Stimulated activated CD8-positive, alpha-beta memory T cell treated with anti-CD3 and anti-CD28 coated beads, Interleukin-15, amount 100 ng/mL, for 4 hours (primary cell): ENCODE measurements around the gene THAP4.

Source experiments
- DNase-seq, 2 donors: peaks; one replicate each; pipeline ENCODE4 v3.0.0-alpha.2; 2020; ENCODE audit warnings: low read depth in 2 of 2

Gene THAP4

DNA sequence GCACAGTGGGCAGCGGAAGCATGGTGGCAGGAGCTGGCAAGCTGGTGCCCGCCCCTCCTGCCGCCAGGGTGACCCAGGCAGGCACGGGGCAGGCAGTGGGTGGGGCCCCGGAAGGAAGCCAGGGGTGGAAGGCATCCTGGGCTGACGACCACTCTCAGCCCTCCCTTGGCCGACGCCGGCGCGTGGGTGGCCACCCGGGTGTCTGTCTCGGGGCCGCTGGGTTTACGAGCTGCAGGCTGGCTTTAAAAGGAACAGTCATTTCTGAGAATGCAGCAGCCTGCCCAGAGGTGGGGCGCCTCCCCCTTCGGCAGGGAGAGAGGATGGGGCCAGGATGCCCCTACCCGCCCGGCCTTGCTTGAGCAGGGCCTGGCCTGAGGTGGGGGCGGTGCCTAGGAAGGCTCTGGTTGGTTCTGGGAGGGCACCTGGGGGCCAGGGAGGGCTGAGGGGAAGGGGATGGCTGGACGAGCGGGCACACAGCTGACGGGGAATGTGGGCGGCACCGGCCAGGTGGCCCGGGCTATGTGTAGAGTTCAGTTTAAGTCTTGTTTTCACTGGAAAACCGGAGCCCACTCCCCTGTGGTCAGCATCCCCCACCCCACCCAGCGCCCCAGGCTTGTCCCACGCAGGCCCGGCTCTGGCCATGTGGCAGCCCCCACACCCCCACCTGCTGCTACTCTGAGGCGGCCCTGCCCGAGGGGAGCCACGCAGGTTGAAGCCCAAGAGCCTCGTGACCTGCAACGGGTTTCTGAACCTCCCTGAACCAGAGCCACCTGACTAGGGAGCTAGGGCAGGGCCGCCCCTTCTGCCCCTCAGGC is 72.2 kb downstream of the THAP4 start:
- DNase-seq: no peak

DNA sequence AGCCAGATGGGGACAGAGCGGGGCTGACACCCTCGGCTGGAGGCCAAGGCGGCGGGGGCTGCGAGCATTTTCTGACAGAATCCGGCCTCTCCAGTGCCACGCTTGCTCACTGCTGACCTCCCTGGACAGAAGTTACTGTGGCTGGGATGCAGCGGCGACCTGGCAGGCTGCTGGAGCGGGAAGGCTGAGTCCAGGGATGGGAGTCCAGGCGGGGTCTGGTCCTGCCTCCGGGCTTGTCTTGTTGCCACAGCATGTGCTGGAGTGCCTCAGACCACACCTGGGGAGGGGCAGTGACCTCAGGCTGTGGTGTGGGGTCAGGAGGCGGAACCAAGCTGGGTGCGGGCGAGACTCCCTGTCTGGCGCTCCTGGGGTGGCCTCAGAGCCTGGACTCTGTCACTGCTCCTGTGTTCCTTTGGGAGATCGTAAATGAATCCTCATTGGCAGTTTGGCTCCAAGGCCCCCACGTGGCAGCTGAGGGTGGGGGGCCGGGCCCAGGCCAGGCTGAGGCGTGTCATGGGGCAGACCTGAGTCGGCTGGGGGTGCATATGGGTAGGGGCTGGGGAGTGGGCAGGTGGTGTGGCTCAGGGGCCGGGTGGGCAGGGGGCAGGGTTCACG is 72.9 kb downstream of the THAP4 start:
- no peak for DNase-seq

DNA sequence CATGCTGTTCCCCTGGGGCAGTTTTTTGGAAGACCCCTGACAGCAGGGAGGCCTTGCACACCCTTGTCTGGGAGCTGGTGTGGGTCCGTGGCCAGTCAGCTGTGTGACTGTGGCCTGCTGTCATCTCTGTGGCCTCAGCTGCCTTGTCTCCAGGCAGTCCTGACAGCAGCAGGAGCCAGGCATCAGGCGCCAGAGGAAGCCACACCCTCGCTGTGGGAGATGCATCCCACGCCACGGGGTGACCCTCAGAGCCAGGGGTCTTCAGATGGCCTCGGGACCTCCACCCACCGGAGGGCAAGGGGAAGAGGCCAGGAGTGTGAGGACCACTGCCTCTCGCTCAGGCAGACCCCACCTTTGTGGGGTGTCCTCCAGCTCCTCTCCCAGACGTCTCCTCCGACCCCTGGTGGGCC is 73.4 kb downstream of the THAP4 start:
- DNase-seq: no peak

DNA sequence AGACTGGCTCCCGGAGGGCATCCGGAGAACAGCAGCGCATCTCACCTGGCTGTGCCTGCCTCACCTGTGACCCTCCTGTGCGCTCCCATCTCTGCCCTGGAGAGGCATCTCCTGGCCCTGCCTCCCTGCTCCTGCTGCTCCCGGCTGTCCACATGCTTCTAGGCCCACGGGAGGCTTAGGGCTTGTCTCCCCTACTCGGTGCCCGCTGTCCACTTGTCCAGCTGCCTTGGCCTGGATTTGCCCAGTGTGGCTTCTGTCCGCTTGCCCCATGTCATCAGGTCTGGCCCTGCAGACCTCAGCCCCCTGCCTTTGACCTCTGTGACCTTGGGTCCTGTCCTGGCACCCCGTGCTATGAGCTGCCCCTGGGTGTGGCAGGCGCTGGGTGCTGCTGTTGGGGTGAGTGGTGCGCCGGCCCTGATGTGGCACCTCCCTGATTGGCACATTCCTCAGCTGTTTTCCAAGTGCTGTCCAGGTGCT is 73.9 kb downstream of the THAP4 start:
- DNase-seq: no peak

DNA sequence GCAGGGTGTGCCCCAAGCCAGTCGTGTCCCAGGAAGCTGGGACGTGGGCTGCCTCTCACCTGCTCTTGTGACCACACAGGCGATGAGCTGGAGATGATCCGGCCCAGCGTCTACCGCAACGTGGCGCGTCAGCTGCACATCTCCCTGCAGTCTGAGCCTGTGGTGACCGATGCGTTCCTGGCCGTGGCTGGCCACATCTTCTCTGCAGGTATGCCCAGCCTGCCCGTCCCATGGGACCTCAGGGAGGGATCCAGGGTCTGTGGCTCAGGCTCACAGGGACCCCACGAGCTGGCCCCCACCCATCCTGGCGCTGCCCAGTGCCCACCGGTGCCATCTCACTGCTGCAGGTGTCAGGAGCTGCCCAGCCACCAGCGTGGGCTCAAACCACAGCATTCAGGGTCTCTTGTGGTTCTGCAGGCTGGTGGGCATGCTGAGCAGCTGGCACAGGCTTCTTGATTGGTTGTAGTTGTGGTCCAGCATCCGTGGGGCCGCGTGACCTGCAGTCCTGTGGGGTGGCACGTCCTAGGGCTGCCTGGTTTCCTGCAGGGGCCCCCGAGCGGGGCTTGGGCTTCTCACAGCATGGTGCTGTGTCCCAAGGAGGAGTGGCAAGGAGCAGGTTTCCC is 74.6 kb downstream of the THAP4 start:
- DNase-seq: no peak

DNA sequence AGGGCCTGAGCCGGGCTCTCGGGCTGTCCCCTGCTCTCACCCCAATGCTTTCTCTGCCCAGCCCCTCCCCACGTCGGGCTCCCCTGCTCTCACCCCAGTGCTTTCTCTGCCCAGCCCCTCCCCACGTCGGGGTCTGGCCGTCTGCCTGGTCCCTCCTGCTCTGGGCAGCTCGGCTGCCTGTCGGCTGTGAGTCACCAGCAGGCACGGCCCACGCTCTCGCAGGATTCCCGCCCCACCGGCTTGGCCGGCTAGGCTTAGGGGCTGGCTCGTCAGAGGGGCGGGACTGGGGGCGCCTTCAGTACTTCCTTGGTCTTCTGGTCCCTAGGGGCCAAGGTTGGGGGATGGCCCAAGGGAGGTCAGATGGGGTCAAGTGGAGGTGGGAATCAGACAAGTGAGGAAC is 75.1 kb downstream of the THAP4 start:
- no peak for DNase-seq

DNA sequence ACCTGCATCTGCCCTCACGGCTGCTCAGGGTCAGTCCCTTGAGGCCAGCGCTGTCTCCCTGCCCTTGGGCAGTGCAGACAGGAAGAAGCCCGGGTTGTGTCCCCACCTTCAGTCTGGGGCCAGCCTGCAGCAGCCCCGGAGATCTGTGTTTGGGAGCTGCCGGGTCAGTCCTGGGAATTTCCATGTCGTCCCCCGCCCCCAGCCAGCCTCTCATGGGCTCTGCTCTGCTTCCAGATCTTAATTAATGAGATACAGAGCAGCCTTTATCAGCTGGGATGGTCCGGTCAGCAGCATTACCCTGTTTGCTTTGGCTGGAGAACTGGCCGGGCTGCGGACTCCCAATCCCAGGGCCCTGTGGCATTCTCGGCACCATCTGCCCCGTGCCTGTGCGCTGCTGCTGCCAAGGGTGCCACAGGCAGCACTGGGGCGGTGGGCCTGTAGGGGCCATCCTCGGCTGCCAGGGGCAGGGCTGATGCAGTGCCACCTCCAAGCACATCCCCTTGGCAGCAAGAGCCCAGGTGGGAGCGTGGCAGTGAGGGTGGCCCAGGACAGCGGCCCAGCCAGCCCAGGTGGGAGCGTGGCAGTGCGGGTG is 76.0 kb downstream of the THAP4 start:
- no peak for DNase-seq

DNA sequence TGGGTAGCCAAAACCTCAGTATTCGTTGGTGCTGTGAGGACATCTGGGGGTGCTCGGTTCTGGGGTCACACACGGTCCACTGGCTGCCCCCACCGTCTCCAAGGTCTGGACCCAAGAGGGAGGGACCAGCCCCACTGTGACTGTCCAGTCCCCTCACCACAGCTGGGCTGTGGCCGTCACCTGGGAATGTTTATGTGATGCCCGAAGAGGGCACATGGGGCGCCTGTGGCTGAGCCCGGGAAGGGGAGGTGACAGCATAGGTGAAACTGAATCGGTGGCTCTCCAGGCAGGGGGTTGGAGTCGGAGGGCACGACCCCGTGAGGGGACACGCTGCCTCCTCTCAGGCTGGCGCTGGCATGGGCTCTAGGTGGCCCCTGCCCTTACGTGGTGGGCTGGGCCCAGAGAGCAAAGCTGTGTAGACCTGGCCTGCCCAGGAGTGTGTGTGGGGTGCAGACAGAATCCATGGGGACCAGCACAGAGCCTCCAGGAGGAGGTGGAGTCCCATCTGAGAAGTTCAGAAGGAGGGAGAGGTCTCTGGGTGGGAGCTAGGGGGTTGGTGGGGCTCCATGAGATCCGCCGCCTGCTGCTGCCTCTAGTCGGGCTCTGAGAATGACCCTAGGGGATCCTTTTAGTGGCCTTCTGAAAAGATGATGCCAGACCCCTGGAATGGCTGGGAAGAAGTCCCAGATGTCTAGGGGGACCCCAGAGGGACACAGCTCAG is 76.6 kb downstream of the THAP4 start:
- DNase-seq: no peak

DNA sequence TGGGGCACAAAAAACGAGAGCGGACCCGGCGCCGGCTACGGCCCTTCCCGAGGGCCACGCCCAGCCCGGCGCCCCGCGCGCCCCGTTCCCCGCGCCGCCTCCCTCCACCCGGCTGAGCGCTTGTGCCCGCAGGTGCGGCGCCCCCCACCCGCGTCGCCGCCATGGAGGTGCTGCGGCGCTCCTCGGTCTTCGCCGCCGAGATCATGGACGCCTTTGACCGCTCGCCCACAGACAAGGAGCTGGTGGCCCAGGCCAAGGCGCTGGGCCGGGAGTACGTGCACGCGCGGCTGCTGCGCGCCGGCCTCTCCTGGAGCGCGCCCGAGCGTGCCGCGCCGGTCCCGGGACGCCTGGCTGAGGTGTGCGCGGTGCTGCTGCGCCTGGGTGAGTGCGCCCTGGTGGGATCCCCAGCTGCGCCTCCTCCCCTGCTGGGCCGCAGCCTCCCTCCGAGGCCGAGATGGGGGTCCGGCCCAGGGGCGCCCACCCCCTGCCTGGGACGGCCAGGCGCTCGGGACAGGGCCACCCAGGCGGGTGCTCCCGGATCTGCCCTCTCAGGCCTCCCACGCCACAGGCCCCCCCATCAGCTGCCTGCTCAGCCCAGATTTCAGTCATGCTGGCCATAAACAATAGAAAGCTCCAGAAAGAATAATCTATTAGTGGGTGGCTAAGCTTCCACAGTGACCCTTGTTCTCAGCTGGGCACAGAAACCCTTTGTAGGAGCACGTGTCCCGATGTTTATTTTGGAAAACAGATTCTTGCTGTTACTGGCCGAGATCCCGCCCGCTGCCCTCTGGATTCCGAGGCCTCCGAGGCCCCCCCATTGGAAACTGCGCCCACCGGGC is 77.4 kb downstream of the THAP4 start:
- no peak for DNase-seq

DNA sequence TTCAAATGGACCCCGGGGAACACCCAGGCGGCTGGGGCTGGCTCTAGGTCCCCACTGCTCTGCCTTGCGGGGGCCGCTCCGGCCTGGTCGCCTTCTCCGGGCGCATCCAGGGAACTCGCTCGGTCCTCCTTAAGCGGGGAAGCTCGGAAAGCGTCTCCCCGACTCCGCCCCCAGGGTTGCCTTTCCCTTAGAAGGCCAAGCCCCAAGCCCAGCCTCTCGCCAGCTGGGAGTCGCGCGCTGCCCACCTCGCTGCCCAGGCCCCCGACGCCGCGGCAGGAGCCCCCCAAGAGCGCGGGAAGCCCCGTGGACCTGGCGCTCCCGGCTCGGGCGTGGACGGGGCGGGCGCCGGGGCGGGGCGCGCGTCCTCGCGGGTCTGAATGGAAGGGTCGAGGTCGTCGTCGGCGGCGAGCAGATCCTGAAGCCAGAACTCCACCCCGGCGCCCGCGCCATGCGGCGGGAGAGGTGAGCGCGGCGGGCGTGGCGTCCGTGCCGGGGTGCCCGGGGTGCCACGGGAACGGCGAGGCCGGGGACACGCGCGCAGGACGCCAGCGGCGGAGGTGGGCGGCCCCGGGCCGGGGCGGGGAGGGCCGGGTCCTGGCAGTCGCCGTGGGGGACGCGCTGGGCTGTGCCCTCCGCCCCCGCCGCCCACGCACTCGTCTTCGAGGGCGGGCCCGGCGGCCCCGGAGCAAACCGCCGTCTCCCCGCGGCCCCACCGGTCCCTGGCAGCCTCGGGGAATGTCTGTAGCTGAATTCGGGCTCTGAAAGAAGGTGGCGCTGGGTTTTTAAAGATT is 78.2 kb downstream of the THAP4 start, which contains the start of gene BOK:
Gene BOK, plus strand, starts transcription at position 214 of the 791 bp plus-strand sequence. CDS start 739 bp downstream, outside the sequence.
- no peak for DNase-seq

DNA sequence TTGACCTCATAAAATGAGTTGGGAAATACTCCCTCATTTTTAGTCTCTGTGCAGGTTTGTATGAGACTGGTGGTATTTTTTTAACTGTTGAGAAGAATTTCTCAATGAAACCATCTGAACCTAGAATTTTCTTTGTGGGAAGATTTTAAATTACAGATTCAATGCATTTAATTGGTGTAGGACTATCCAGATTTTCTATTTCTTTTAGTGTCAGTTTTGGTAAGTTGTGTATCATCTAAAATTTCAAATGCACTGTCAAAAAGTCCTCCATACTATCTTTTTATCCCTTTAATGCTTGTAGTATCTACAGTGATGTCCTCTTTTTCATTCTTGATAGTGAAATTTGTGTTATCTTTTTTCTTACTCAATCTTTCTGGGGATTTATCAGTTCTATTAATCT is 80.2 kb downstream of the THAP4 start:
- no peak for DNase-seq

DNA sequence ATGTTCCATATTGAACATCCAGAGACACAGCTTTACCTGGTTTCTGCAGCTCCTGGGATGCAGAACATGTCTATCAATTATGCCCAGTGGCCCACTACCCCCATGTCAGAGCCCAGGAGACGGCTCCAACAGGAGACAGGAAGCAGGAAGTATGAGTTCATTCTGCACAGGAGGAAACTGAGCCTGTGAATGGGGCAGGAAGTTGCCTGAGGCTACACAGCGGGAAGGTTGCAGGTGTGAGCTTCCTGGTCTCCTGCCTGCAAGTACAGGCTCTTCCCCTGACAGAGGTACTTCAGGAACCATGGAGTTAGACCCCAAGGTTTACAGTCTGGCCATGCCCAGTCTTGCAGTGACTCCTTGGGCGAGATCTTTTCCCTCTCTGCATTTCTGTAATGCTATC is 81.2 kb downstream of the THAP4 start:
- no peak for DNase-seq

DNA sequence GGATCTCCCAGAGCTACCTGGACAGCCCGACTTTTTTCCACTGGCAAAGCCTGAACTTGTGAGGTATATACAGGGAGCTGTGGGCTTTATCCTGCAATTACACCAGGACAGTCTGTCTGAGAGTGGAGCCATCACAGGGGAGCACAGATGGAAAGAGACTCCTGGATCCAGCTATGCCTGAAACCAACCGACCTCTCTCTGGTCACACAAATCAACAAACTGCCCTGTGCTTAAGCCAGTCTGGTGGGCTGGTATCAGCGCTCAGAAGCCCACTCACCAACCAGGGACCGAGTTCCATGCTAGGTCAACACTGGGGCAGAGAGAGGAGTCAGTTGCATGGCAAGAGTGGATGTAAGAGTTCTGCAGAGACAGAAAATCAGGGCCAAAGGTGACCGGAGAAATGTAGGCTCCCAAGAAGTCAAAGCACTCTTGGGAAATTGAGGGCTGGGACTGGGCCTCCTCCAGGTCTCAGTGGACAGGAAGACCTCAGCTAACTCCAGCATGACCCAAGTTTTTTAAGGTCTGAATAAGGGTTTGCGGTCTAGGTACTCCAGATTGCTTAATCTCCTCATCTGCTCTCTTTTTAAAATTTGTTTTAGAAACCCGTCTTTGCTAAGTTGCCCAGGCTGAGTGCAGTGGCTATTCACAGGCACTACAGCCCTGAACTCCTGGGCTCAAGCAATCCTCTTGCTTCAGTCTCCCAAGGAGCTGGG is 82.2 kb downstream of the THAP4 start:
- no peak for DNase-seq

DNA sequence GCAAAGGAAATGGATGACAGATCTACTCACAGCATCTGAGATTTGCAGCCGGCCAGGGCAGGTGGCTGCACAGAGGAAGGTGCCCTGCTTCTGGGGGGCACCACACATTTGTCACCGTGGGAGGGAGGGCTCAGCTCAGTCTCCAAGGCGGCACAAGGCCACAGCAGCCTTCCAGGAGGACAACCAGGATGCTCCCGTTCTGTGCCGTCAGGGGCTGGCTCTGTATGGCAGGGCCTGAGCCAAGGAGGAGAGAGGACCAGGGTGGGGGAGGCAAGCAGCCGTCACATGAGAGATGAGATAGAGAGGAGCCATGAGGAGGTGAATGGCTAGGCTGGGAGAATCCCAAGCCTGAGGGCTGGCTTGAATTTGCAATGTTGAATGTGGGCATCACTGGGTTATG is 83.0 kb downstream of the THAP4 start:
- no peak for DNase-seq

DNA sequence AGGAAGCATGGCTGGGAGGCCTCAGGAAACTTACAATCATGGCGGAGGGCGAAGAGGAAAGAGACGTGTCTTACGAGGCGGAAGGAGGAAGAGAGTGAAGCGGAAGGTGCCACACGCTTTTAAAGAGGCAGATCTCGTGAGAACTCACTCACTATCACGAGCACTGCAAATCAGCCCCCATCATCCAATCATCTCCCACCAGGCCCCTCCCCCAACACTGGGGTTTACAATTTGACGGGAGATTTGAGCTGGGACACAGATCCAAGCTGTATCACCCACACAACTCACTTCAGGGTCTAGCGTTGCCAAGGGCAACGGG is 83.5 kb downstream of the THAP4 start:
- no peak for DNase-seq

DNA sequence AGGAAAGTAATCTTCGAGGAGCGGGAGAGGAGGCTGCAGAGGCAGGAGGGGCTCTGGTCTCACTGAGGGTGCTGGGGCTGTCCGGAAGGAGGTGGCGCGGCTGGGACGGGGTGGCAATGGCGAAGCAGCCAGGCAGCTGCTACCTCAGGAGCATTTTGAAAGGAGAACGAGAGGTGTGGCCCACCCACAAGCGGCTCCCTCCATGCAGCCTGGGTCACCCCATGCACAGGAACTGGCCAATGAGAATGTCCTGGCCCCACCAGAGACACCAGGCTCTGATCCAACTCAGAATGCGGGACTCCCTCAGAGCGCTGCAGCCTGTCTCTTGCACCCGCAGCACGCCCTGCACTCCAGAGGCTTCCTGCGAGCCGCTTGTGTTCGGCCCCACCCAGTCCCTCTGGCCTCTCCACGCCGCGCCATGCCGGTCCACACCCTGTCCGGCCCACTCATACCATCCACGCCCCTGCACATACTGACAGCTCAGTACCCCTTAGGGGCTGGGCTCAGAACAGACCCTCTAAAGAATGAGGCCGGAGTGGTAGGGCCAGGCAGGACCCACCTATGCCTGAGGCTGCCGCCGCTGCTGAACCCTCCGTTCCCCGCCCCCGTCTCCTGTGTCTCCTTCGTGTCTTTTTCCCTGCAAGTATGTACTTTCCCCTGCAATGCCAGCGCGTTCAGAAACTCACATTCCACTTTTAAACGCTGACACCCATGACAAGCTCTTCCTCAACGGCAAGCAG is 84.8 kb downstream of the THAP4 start:
- DNase-seq: no peak

DNA sequence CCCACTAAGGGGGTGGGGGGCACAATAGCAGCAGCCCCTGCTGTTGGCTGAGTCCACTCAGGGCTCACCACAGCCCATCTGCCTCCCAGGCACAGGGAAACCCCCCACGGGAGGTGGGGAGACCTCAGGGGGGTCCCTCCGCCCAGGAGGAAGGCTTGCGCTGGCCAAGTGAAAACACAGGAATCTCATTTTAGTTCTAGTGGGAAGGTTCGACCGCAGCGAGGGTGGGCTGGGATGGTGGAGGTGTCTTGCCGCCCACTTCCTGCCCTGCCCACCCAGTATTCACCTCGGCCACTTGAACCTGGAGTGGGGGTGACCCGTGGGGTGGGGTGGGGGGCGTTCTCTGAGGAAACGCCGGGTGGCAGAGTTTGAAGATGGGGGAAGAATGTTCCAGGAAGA is 85.4 kb downstream of the THAP4 start:
- no peak for DNase-seq

DNA sequence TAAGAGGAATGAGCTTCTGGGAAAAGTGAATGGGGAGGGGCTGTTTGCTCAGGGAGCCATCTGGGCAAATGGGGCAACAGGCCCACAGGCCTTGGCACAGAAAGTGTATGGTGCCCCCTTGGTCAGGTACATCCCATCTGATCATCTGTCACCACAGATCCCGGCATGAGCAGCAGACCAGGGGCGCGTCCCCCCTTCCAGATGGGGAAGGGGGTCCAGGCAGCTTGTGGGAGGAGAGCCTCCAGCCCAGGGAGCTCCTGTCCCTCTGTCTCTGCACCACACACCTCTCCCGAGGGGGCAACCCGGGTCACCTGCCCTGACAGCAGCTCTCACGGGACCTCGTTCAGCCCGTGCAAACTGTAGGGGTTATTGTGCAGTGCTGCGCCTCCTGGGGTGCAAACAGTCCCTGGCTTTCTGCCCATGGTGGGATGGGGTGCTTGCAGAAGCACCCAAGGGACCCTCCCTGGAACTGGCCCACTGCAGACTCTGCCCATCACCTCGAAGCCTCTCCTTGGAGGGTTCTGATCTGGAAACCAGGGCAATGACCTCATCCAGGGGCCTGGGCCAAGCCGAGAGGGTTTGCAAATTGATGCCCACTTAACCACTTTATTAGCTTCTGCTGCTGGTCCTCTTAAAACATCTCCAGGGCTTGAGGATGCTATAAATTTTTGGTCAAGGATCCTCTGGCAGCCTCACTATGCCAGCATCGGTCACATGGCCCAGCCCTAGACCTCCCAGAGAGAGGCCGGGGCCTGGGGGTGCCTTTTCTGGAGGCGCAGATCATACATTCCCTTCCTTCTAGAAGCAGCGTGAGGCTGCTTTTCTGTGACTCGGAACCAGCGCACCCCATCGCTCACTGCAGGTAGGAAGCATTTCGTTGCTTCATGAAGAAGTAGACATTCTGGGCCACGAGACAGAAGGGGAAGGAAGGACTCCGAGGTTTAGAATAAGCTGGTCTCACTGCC is 86.1 kb downstream of the THAP4 start:
- no peak for DNase-seq
